OCI-LY7 (cell line): ENCODE results near the gene RUNX1.

Experiments
- CTCF ChIP-seq: fragments of 200-600 bp; sonication (generic); conservative IDR thresholded peaks from 2 replicates; pipeline ENCODE4 v1.5.1; 2014; ENCODE audit warnings: mild to moderate bottlenecking, antibody characterized with exemption, low read length, moderate library complexity, mixed read lengths
- EZH2phosphoT487 ChIP-seq: fragments of 200-600 bp; sonication (generic); IDR thresholded peaks from 2 replicates; pipeline ENCODE4 v1.6.1; 2018; ENCODE audit warnings: low read depth, borderline replicate concordance, mild to moderate bottlenecking, mixed run types, antibody characterized with exemption, low read length, moderate library complexity, mixed read lengths

GRCh38 chr21:34941162-34941561 lies 107.9 kb downstream of the RUNX1 start:
- TF ChIP-seq CTCF (no peak), EZH2phosphoT487 (no peak)
